WTC11 (cell line): ENCODE results near the gene PEX6.

Experiments
- ETV6 ChIP-seq: sonication (generic); formaldehyde crosslinking; IDR thresholded peaks from 2 replicates; pipeline ENCODE4 v1.8.1; 2022; ENCODE audit warnings: mild to moderate bottlenecking, missing genetic modification reagents
- FOXJ3 ChIP-seq: sonication (generic); formaldehyde crosslinking; IDR thresholded peaks from 2 replicates; pipeline ENCODE4 v1.9.0; 2021; ENCODE audit warnings: missing genetic modification reagents, mild to moderate bottlenecking, borderline replicate concordance
- NR2C2 ChIP-seq: sonication (generic); formaldehyde crosslinking; IDR thresholded peaks from 2 replicates; pipeline ENCODE4 v1.8.0; 2022; ENCODE audit warnings: mild to moderate bottlenecking, missing genetic modification reagents
- RELA ChIP-seq: sonication (generic); formaldehyde crosslinking; IDR thresholded peaks from 2 replicates; pipeline ENCODE4 v1.8.1; 2022; ENCODE audit warnings: missing genetic modification reagents, mild to moderate bottlenecking, borderline replicate concordance
- TP53 ChIP-seq: sonication (generic); formaldehyde crosslinking; IDR thresholded peaks from 2 replicates; pipeline ENCODE4 v1.8.1; 2023; ENCODE audit warnings: mild to moderate bottlenecking, missing genetic modification reagents
- TF ChIP-seq, protein P1 (sequence below): fragments of 200-600 bp; IDR thresholded peaks from 2 replicates; pipeline ENCODE4 v1.8.0; 2022; ENCODE audit warnings: antibody characterized with exemption
- TF ChIP-seq, protein P2 (sequence below): sonication (generic); formaldehyde crosslinking; IDR thresholded peaks from 2 replicates; pipeline ENCODE4 v1.8.1; 2023; ENCODE audit warnings: mild to moderate bottlenecking, missing genetic modification reagents, moderate library complexity

DNA sequence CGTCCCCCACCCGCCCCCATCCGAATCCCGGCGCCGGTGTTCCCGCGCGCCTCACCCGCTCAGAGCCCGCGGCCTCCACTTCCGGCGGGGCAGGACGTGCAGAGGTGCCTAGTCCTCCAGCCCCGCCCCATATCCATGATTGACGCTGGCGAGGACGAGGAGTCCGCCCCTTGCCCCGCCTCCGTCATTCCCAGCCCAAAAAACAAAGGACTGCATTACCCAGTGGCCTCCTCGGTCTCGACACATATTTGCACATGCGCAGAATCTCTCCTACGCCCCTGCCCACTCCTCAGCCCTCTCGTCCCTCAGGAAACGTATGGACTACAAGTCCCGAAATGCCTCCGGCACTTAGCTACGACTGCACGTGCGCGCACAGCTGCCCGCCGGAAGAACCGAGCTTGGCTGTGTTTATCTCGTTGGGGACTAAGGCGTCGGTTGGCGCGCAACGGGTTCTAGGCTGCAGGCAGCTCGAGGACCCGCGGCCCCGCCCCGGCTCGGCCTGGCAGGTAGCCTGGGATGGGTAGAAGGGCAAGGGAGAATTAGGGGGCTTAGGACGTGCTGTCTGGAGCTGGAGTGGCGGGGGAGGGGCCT is 35.0 kb upstream of the PEX6 start, which contains the start of the genes KLHDC3 and MEA1:
- TF ChIP-seq, protein P1, sequence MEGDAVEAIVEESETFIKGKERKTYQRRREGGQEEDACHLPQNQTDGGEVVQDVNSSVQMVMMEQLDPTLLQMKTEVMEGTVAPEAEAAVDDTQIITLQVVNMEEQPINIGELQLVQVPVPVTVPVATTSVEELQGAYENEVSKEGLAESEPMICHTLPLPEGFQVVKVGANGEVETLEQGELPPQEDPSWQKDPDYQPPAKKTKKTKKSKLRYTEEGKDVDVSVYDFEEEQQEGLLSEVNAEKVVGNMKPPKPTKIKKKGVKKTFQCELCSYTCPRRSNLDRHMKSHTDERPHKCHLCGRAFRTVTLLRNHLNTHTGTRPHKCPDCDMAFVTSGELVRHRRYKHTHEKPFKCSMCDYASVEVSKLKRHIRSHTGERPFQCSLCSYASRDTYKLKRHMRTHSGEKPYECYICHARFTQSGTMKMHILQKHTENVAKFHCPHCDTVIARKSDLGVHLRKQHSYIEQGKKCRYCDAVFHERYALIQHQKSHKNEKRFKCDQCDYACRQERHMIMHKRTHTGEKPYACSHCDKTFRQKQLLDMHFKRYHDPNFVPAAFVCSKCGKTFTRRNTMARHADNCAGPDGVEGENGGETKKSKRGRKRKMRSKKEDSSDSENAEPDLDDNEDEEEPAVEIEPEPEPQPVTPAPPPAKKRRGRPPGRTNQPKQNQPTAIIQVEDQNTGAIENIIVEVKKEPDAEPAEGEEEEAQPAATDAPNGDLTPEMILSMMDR = no peak
- TF ChIP-seq ETV6 (CRISPR knock-in tag) = no peak
- no peak for TF ChIP-seq RELA (CRISPR knock-in tag)
- no peak for TF ChIP-seq TP53 (CRISPR knock-in tag)
- TF ChIP-seq, protein P2, sequence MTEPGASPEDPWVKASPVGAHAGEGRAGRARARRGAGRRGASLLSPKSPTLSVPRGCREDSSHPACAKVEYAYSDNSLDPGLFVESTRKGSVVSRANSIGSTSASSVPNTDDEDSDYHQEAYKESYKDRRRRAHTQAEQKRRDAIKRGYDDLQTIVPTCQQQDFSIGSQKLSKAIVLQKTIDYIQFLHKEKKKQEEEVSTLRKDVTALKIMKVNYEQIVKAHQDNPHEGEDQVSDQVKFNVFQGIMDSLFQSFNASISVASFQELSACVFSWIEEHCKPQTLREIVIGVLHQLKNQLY (CRISPR knock-in tag) = no peak
- no peak for TF ChIP-seq FOXJ3 (CRISPR knock-in tag)
- no peak for TF ChIP-seq NR2C2 (CRISPR knock-in tag)
